ENCODE data around the gene TMCO4.

TMCO4 gene

DNA sequence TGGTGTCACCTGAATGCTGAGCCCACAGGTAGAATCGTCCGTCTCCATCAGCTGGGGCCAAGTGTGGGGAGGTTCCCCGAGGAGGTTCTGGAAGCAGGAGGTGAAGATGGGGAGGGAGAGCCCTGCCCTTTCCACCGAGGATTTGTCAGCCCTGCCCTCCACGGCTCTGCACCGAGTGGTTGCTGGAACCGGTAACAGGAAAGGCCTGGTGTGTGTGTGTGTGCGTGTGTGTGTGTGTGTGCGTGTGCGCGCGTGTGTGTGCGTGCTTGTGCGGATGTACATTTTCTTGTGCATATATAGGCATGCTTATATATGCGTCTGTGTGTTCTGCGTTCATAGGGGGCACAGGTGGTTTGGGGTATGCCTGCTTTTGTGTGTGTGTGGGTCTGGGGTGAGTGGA is 152.1 kb downstream of the TMCO4 start:
- Histone ChIP-seq H3K4me2 (ENCODE audit: low read length) (no peak overlapping the region), H3K27ac (ENCODE audit: low read length) (no peak overlapping the region), H3K9me3 (ENCODE audit: insufficient read depth, low read length) (no peaks in the 10 kb centered on the region), H2AFZ (ENCODE audit: low read depth, low read length) (no peak overlapping the region), H3K4me1 (ENCODE audit: low read length) (peaks cover 4% of the 10 kb centered on the region; the same call in 1 of the 2 replicates), H4K20me1 (ENCODE audit: insufficient read depth, low read length) (no peaks in the 10 kb centered on the region), H3K36me3 (replicated peaks; ENCODE audit: low read depth, low read length) (no peaks in the 10 kb centered on the region), H3K27me3 (ENCODE audit: low read depth, low read length) (0 out of 2 replicates have a peak, but pooled peaks cover 3% of the 10 kb centered on the region), H3K79me2 (ENCODE audit: low read length) (no peaks in the 10 kb centered on the region), H3K4me3 (ENCODE audit: low read length) (no peak overlapping the region), H3K9ac (ENCODE audit: low read length) (no peak overlapping the region)
- TF ChIP-seq, protein P1, sequence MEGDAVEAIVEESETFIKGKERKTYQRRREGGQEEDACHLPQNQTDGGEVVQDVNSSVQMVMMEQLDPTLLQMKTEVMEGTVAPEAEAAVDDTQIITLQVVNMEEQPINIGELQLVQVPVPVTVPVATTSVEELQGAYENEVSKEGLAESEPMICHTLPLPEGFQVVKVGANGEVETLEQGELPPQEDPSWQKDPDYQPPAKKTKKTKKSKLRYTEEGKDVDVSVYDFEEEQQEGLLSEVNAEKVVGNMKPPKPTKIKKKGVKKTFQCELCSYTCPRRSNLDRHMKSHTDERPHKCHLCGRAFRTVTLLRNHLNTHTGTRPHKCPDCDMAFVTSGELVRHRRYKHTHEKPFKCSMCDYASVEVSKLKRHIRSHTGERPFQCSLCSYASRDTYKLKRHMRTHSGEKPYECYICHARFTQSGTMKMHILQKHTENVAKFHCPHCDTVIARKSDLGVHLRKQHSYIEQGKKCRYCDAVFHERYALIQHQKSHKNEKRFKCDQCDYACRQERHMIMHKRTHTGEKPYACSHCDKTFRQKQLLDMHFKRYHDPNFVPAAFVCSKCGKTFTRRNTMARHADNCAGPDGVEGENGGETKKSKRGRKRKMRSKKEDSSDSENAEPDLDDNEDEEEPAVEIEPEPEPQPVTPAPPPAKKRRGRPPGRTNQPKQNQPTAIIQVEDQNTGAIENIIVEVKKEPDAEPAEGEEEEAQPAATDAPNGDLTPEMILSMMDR (IDR thresholded peaks at IDR 0.05; ENCODE audit: low read depth, low read length) = no peak
- TF ChIP-seq EZH2phosphoT487 (IDR thresholded peaks at IDR 0.05; ENCODE audit: low read depth) = no peak

DNA sequence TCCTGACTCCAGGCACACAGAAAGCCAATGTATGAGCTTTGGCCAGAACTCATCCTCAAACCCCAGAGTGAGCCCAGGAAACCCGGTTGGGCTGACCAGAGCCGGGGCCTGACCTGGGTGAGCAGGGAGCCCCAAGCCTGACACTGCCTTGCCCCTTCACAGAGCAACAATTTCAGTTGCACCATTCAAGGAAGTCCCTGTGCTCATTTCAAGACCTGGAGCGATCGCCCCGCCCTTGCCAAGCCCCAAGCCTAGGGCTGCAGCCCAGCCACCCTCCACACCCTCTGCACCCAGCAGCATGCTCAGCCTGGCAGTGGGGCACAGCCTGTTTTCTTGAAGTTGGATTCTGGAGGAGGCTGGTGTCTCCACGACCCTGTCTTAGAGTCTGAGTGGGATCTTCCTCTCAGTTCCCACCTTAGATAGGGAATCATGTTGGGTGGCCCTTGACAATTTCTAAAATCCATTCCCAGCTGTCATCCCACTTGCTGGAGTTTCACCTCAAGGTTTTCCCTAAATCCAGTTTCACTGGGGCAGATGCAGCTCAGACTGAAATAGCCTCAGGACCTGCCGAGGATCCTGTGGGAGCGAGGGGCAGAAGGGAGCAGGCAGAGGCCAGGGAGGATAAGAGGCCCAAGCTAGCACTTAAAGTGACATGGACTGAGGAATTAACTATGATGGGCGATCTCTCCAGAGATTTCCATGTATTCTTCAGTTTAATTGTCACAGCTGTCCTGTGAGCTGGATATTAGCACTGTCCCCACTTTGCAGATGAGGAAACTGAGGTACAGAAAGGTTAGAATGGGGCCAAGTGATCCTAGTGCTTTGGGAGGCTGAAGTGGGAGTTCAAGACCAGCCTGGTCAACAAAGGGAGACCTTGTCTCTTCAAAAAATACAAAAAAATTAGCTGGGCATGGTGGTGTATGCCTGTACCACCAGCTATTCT is 153.1 kb downstream of the TMCO4 start:
- no peaks in the 10 kb centered on the region for H3K79me2 ChIP-seq (ENCODE audit: low read length)
- H3K9ac ChIP-seq (ENCODE audit: low read length) = no peak overlapping the region
- TF ChIP-seq, protein P1 (IDR thresholded peaks at IDR 0.05; ENCODE audit: low read depth, low read length) = no peak
- no peak for TF ChIP-seq EZH2phosphoT487 (IDR thresholded peaks at IDR 0.05; ENCODE audit: low read depth)
- 0 out of 2 replicates have a peak, but pooled peaks cover 3% of the 10 kb centered on the region for H3K27me3 ChIP-seq (ENCODE audit: low read depth, low read length)
- H2AFZ ChIP-seq (ENCODE audit: low read depth, low read length) = no peak overlapping the region
- no peaks in the 10 kb centered on the region for H3K9me3 ChIP-seq (ENCODE audit: insufficient read depth, low read length)
- H3K4me2 ChIP-seq (ENCODE audit: low read length) = no peak overlapping the region
- H3K27ac ChIP-seq (ENCODE audit: low read length) = no peak overlapping the region
- H3K36me3 ChIP-seq (replicated peaks; ENCODE audit: low read depth, low read length) = no peaks in the 10 kb centered on the region
- no peaks in the 10 kb centered on the region for H4K20me1 ChIP-seq (ENCODE audit: insufficient read depth, low read length)
- H3K4me1 ChIP-seq (ENCODE audit: low read length) = peaks cover 4% of the 10 kb centered on the region; the same call in 1 of the 2 replicates
- H3K4me3 ChIP-seq (ENCODE audit: low read length) = no peak overlapping the region

DNA sequence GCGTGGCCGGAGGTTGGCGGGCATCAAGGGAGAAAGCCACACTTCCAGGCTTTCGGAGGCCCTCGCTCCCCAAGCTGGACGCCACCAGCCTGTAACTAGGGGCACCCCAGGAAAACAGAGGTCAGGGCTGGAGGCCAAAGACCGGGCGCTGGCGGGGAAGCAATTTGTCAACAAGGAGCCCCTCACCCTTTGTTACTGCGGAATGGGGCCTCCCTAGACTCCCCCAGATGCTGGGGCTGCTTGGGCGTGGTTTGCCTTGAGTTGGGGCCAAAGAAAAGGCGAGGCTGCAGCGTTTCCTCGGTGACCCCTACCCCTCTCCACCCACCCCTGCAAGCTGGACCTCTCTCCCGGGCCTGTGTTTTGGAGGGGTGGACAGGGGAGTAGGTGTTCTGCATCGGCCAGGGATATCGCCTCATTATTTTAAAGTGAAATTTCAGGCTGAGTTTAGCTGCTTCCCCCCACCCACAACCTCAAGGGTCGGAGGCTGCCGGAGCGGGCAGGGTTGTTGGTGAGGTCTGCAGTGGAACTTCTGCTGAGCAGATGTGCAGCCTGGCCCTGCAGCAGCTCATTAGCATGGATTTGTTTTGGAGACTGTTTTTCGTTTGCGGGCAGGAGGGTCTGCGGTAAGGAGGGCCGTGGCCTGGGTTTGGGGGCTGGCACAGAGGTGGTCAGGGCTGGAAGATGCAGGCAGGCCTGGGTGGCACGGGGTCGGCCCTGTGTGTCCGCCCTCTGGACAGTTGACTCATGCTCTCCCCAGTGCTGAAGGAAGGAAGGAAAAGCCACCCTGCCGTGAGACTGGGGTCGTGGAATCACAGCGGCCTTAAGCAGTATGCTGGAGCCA is 154.1 kb downstream of the TMCO4 start:
- Histone ChIP-seq H3K27ac (ENCODE audit: low read length) (no peak overlapping the region), H3K9ac (ENCODE audit: low read length) (no peak overlapping the region), H3K9me3 (ENCODE audit: insufficient read depth, low read length) (no peaks in the 10 kb centered on the region), H3K4me3 (ENCODE audit: low read length) (no peak overlapping the region), H3K36me3 (replicated peaks; ENCODE audit: low read depth, low read length) (no peaks in the 10 kb centered on the region), H2AFZ (ENCODE audit: low read depth, low read length) (no peak overlapping the region), H3K79me2 (ENCODE audit: low read length) (no peaks in the 10 kb centered on the region), H3K4me2 (ENCODE audit: low read length) (no peak overlapping the region), H3K27me3 (ENCODE audit: low read depth, low read length) (0 out of 2 replicates have a peak, but pooled peaks cover 3% of the 10 kb centered on the region), H3K4me1 (ENCODE audit: low read length) (no peaks in the 10 kb centered on the region), H4K20me1 (ENCODE audit: insufficient read depth, low read length) (no peaks in the 10 kb centered on the region)
- TF ChIP-seq, protein P1 (IDR thresholded peaks at IDR 0.05; ENCODE audit: low read depth, low read length) = no peak
- TF ChIP-seq EZH2phosphoT487 (IDR thresholded peaks at IDR 0.05; ENCODE audit: low read depth) = no peak
